K562 (cell line): Measurements from ENCODE around the gene ZFAND2B. TPM values are rescaled to one million over a fixed set of nuclear protein-coding genes. Genes with fewer than 3 reads are reported as not detected.

ENCODE experiments used
- ATAC-seq: fragments of 200-7000 bp; cut with Tn5 transposase; 3 replicates; pipeline ENCODE4 v1.9.1; 2020; ENCODE audit warnings: moderate library complexity
- BruUV-seq: library from RNA; stranded (reverse); fragments of 400-500 nt; replicated peaks from 2 replicates; lab custom pipeline; 2021; lab: Mats Ljungman, UMichigan
- CTCF ChIA-PET: fragments of 300-600 bp; formaldehyde crosslinking; extraction: SDS; loops from one replicate; lab custom pipeline; 2021; ENCODE audit warnings: low intra/inter-chr PET ratio; lab: Yijun Ruan, JAX
- POLR2A ChIA-PET: fragments of 300-600, 350-650 bp; sonication (Branson Sonifier 250); formaldehyde crosslinking; extraction: SDS; loops from one replicate; lab custom pipeline; 2021; ENCODE audit warnings: antibody characterized with exemption, inconsistent platforms; lab: Yijun Ruan, JAX
- DNase-seq, 4 experiments: peaks; one replicate each; pipeline versions ENCODE4 v3.0.0 to v3.0.0-alpha.2; 2011 to 2018; ENCODE audit warnings: low spot score in 3 of 4, mixed read lengths in 3 of 4; ENCODE audit errors: extremely low read depth in 1 of 4
- FAIRE-seq: peaks from 2 replicates; lab custom pipeline; 2011; peaks lifted over from hg19 to GRCh38; lab: Jason Lieb, UNC
- H2AFZ ChIP-seq: 2 replicates; pipeline ENCODE4 v1.6.0; 2011; ENCODE audit warnings: low read depth, low read length, control low read depth, inconsistent platforms
- H3K27ac ChIP-seq: fragments of 200-600 bp; 3 replicates; pipeline ENCODE4 v1.8.0; 2011; ENCODE audit warnings: low read depth, mild to moderate bottlenecking, control low read depth, inconsistent platforms, low read length, moderate library complexity, mixed read lengths; ENCODE audit errors: extremely low read depth
- H3K27me3 ChIP-seq, 2 experiments: fragments of 300-600 bp in 1 of 2; 2 replicates in 1 of 2; 3 replicates in 1 of 2; pipeline versions ENCODE4 v1.6.0 to v1.8.0; 2011; ENCODE audit warnings: inconsistent platforms in 2 of 2, low read length in 2 of 2, mild to moderate bottlenecking in 1 of 2, mixed read lengths in 1 of 2, moderate library complexity in 1 of 2; ENCODE audit not compliant: control insufficient read depth in 2 of 2, insufficient read depth in 2 of 2
- H3K36me3 ChIP-seq: fragments of 300-600 bp; 3 replicates; pipeline ENCODE4 v1.8.0; 2011; ENCODE audit warnings: mild to moderate bottlenecking, low read length, inconsistent platforms; ENCODE audit not compliant: control insufficient read depth, insufficient read depth
- H3K4me1 ChIP-seq, 2 experiments: fragments of 200-600 bp in 1 of 2; replicated peaks in 1 of 2; 2 replicates in 1 of 2; 3 replicates in 1 of 2; pipeline versions ENCODE4 v1.5.1 to v1.8.0; 2011; ENCODE audit warnings: inconsistent platforms in 2 of 2, low read length in 2 of 2, mild to moderate bottlenecking in 1 of 2, mixed read lengths in 1 of 2, moderate library complexity in 1 of 2; ENCODE audit not compliant: control insufficient read depth in 2 of 2, insufficient read depth in 2 of 2
- H3K4me2 ChIP-seq: 2 replicates; pipeline ENCODE4 v1.6.1; 2011; ENCODE audit warnings: low read length, control low read depth, inconsistent platforms, mixed read lengths; ENCODE audit not compliant: insufficient read depth
- H3K4me3 ChIP-seq: fragments of 200-600 bp; sonication (generic), shearing (Covaris generic); 2 replicates; pipeline ENCODE4 v1.5.1; 2016; ENCODE audit warnings: control low read depth, inconsistent platforms
- H3K79me2 ChIP-seq: fragments of 200-600 bp; 3 replicates; pipeline ENCODE4 v1.8.0; 2011; ENCODE audit warnings: low read length, inconsistent platforms; ENCODE audit not compliant: control insufficient read depth, insufficient read depth
- H3K9ac ChIP-seq, 2 experiments: 2 replicates each; pipeline versions ENCODE4 v1.6.0 to v1.6.1; 2011; ENCODE audit warnings: low read depth in 2 of 2, low read length in 2 of 2, control low read depth in 1 of 2, inconsistent platforms in 1 of 2, mild to moderate bottlenecking in 1 of 2, mixed read lengths in 1 of 2; ENCODE audit not compliant: insufficient read depth in 1 of 2
- H3K9me1 ChIP-seq: one replicate; pipeline ENCODE4 v1.6.0; 2011; ENCODE audit warnings: inconsistent platforms, mild to moderate bottlenecking, low read length, moderate library complexity; ENCODE audit not compliant: control insufficient read depth, insufficient read depth
- H3K9me3 ChIP-seq: replicated peaks from 2 replicates; pipeline ENCODE4 v1.5.1; 2011; ENCODE audit warnings: low read depth, low read length, inconsistent platforms; ENCODE audit not compliant: control insufficient read depth, insufficient read depth
- H4K20me1 ChIP-seq: replicated peaks from 2 replicates; pipeline ENCODE4 v1.6.1; 2011; ENCODE audit warnings: low read length, inconsistent platforms, mixed read lengths; ENCODE audit not compliant: control insufficient read depth, insufficient read depth
- CREB1 ChIP-seq, 2 experiments: sonication (generic) in 1 of 2; formaldehyde crosslinking in 1 of 2; IDR thresholded peaks; 2 replicates each; pipeline versions ENCODE4 v1.6.1 to v1.8.0; 2012 to 2022; ENCODE audit warnings: inconsistent platforms in 1 of 2, mild to moderate bottlenecking in 1 of 2, missing genetic modification reagents in 1 of 2, moderate library complexity in 1 of 2
- CREM ChIP-seq: IDR thresholded peaks from 2 replicates; pipeline ENCODE4 v1.6.1; 2014; ENCODE audit warnings: antibody characterized with exemption, low read depth
- CXXC5 ChIP-seq: fragments of 250-450 bp; sonication (Bioruptor Pico); IDR thresholded peaks from 2 replicates; pipeline ENCODE4 v1.8.0; 2022; ENCODE audit warnings: inconsistent platforms, mild to moderate bottlenecking, moderate library complexity
- EHMT2 ChIP-seq: fragments of 450-650 bp; IDR thresholded peaks from 2 replicates; pipeline ENCODE4 v1.6.1; 2018; ENCODE audit warnings: antibody characterized with exemption
- HCFC1 ChIP-seq: IDR thresholded peaks from 2 replicates; pipeline ENCODE4 v1.6.1; 2012; ENCODE audit warnings: low read depth, low read length, improper control_type of control experiment
- MAZ ChIP-seq, 2 experiments: fragments of 450-650 bp in 1 of 2; sonication (generic) in 1 of 2; formaldehyde crosslinking; IDR thresholded peaks in 1 of 2; conservative IDR thresholded peaks in 1 of 2; 2 replicates each; pipeline versions ENCODE4 v1.4.0 to v1.5.0; 2020; ENCODE audit warnings: mild to moderate bottlenecking in 1 of 2, missing genetic modification reagents in 1 of 2
- SOX6 ChIP-seq: fragments of 450-650 bp; IDR thresholded peaks from 2 replicates; pipeline ENCODE4 v1.6.1; 2014; ENCODE audit warnings: mild to moderate bottlenecking
- UBTF ChIP-seq, 2 experiments: IDR thresholded peaks; 2 replicates each; pipeline ENCODE4 v1.6.1; 2012; ENCODE audit warnings: improper control_type of control experiment in 2 of 2, low read depth in 2 of 2, low read length in 2 of 2, borderline replicate concordance in 1 of 2
- WGBS: fragments of 100-300 bp; shearing (Covaris generic); methylation state at CpG from one replicate; pipeline ENCODE4 v1.1.6; 2016; ENCODE audit warnings: low coverage, mixed read lengths; ENCODE audit not compliant: insufficient coverage; ENCODE audit errors: missing lambda C conversion rate; 5-methylcytosine and 5-hydroxymethylcytosine counted together
- in situ Hi-C: fragments of 300-500 bp; cut with MboI; formaldehyde crosslinking; loops from 4 replicates; pipeline ENCODE4 v1.15.0; 2018; ENCODE audit warnings: inconsistent platforms, mixed read lengths
- intact Hi-C: fragments of 100-400 bp; cut with micrococcal nuclease; formaldehyde crosslinking; loops from 2 replicates; pipeline ENCODE4 v1.14.2; 2022
- polyA plus RNA-seq, 8 experiments: library from polyadenylated mRNA; depleted of rRNA in 4 of 8; stranded (reverse) in 5 of 8; unstranded in 3 of 8; fragments of >200 nt; fragmentation: Nextera tagmentation in 2 of 8; fragmentation: Illumina TruSeq in 1 of 8; extraction: Ambion mirVana in 2 of 8; extraction: Trizol in 1 of 8; gene quantifications; 2 replicates each; pipeline versions ENCODE4 v1.2.1 to v1.2.3, GENCODE V29; 2011 to 2014; ENCODE audit warnings: inconsistent platforms in 1 of 8, missing spikeins in 1 of 8
- total RNA-seq, 7 experiments: library from RNA; depleted of rRNA in 6 of 7; stranded (reverse); fragments of >200 nt in 6 of 7; fragmentation: Illumina TruSeq in 2 of 7; extraction: Trizol in 2 of 7; gene quantifications; 2 replicates each; pipeline versions ENCODE4 v1.2.1 to v1.2.3, GENCODE V29; 2011 to 2021; ENCODE audit warnings: low replicate concordance in 1 of 7
- TF ChIP-seq, protein P1 (sequence below): fragments of 250-450 bp; sonication (Bioruptor Pico); IDR thresholded peaks from 2 replicates; pipeline ENCODE4 v1.4.0; 2020; ENCODE audit warnings: mild to moderate bottlenecking
- TF ChIP-seq, protein P2 (sequence below), 2 experiments: fragments of 200-800 bp in 1 of 2; sonication (Bioruptor generic) in 1 of 2; sonication (generic) in 1 of 2; formaldehyde crosslinking in 1 of 2; IDR thresholded peaks in 1 of 2; conservative IDR thresholded peaks in 1 of 2; 2 replicates each; pipeline versions ENCODE4 v1.5.0 to v1.6.1; 2016 to 2020; ENCODE audit warnings: missing compliant biosample characterization in 1 of 2, missing genetic modification characterization in 1 of 2, missing genetic modification reagents in 1 of 2
- TF ChIP-seq, protein P3 (sequence below): fragments of 250-450 bp; sonication (Bioruptor Pico); IDR thresholded peaks from 2 replicates; pipeline ENCODE4 v1.9.0; 2021; ENCODE audit warnings: mild to moderate bottlenecking, inconsistent platforms

The ZFAND2B gene
- total and polyA plus RNA-seq, 9 of the 15 experiments (the other 6 are each of a cell fraction or from before 2014, with no cell fraction given), result 9.9 to 33.3 (median 26.1) TPM

GRCh38 chr2:219176818-219177551 is 29.6 kb upstream of the ZFAND2B start, which contains the start of gene CNPPD1:
CNPPD1 (minus strand) TSS chr2:219176925; CDS start chr2:219176828, 97 bp downstream.
- peak within 1 kb of the TSS; percentile 97 for H3K27ac ChIP-seq
- peak within 1 kb of the TSS; percentile 90 to 94 for H3K9ac ChIP-seq
- peak within 1 kb of the TSS; percentile 80 for H3K4me3 ChIP-seq
- no peaks in the 10 kb centered on the region for H3K27me3 ChIP-seq
- peak; percentile 92 for ATAC-seq
- H3K79me2 ChIP-seq, result peaks cover 42% of the 10 kb centered on the region
- peaks cover 53% of the 10 kb centered on the region; the same call in 2 of the 3 replicates for H3K36me3 ChIP-seq
- DNase-seq, result peak; percentile 80 to 89 (median 84)
- in situ Hi-C loops, result no loop called here
- BruUV-seq, result TSS peak; percentile 34
- POLR2A ChIA-PET, result interaction anchor here (0.6 to 1.7 kb wide), 12 partner anchors 12 to 118 kb away, joined by 3 to 9 read pairs (median 3); partner anchors contain the start of genes DNAJB2 and ZFAND2B
- H4K20me1 ChIP-seq, result no peaks in the 10 kb centered on the region
- intact Hi-C loops, result loop anchor here (1.0 to 2.0 kb wide), 4 partner anchors 17 to 102 kb away; partner anchors contain the start of genes ABCB6, DNAJB2, NHEJ1 and ZFAND2B
- H3K9me1 ChIP-seq, result no peaks in the 10 kb centered on the region
- 0% methylated on average over 26 of the region's 69 CpGs for WGBS
- peak; percentile 49 for FAIRE-seq
- H3K9me3 ChIP-seq, result no peaks in the 10 kb centered on the region
- peak within 1 kb of the TSS; percentile 88 for H2AFZ ChIP-seq
- H3K4me2 ChIP-seq, result peak within 1 kb of the TSS; percentile 100
- peaks cover 9 to 25% of the 10 kb centered on the region in 2 experiments; a peak in 4 of 5 replicates for H3K4me1 ChIP-seq
- CTCF ChIA-PET, result no interaction called here
- TF ChIP-seq MAZ (CRISPR knock-in tag; conservative IDR thresholded peaks at IDR 0.05 in 1 of 2, IDR thresholded peaks at IDR 0.05 in 1 of 2) (peak; percentile 85 to 98), EHMT2 (no peak), CXXC5 (peak; percentile 90), UBTF (IDR thresholded peaks at IDR 0.05; ENCODE audit: borderline replicate concordance in 1 of 2, low read depth in 2 of 2, low read length in 2 of 2) (peak; percentile 65 to 77; a peak in 2 of 4 replicates), SOX6 (peak; percentile 45; the same call in 1 of the 2 replicates), CREM (peak; percentile 54), CREB1 (IDR thresholded peaks at IDR 0.05) (peak; percentile 32; the same call in 1 of the 2 replicates), CREB1 (CRISPR knock-in tag; IDR thresholded peaks at IDR 0.05) (no peak), HCFC1 (0 out of 2 replicates have a peak, but pooled peaks have one; percentile 30)
- TF ChIP-seq, protein P1, sequence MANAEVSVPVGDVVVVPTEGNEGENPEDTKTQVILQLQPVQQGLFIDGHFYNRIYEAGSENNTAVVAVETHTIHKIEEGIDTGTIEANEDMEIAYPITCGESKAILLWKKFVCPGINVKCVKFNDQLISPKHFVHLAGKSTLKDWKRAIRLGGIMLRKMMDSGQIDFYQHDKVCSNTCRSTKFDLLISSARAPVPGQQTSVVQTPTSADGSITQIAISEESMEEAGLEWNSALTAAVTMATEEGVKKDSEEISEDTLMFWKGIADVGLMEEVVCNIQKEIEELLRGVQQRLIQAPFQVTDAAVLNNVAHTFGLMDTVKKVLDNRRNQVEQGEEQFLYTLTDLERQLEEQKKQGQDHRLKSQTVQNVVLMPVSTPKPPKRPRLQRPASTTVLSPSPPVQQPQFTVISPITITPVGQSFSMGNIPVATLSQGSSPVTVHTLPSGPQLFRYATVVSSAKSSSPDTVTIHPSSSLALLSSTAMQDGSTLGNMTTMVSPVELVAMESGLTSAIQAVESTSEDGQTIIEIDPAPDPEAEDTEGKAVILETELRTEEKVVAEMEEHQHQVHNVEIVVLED, result peak; percentile 70; the same call in 1 of the 2 replicates
- TF ChIP-seq, protein P2, sequence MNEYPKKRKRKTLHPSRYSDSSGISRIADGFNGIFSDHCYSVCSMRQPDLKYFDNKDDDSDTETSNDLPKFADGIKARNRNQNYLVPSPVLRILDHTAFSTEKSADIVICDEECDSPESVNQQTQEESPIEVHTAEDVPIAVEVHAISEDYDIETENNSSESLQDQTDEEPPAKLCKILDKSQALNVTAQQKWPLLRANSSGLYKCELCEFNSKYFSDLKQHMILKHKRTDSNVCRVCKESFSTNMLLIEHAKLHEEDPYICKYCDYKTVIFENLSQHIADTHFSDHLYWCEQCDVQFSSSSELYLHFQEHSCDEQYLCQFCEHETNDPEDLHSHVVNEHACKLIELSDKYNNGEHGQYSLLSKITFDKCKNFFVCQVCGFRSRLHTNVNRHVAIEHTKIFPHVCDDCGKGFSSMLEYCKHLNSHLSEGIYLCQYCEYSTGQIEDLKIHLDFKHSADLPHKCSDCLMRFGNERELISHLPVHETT (CRISPR knock-in tag; conservative IDR thresholded peaks at IDR 0.05 in 1 of 2, IDR thresholded peaks at IDR 0.05 in 1 of 2), result peak in 1 of 2 experiments; percentile 86; a peak in 2 of 4 replicates
- TF ChIP-seq, protein P3, sequence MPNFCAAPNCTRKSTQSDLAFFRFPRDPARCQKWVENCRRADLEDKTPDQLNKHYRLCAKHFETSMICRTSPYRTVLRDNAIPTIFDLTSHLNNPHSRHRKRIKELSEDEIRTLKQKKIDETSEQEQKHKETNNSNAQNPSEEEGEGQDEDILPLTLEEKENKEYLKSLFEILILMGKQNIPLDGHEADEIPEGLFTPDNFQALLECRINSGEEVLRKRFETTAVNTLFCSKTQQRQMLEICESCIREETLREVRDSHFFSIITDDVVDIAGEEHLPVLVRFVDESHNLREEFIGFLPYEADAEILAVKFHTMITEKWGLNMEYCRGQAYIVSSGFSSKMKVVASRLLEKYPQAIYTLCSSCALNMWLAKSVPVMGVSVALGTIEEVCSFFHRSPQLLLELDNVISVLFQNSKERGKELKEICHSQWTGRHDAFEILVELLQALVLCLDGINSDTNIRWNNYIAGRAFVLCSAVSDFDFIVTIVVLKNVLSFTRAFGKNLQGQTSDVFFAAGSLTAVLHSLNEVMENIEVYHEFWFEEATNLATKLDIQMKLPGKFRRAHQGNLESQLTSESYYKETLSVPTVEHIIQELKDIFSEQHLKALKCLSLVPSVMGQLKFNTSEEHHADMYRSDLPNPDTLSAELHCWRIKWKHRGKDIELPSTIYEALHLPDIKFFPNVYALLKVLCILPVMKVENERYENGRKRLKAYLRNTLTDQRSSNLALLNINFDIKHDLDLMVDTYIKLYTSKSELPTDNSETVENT (CRISPR knock-in tag), result peak; percentile 80; the same call in 1 of the 2 replicates
